Mesenchymal stem cell (in vitro differentiated cells and primary cell): ENCODE measurements around the gene DNTT.

ENCODE experiments used
- DNase-seq: peaks from one replicate; pipeline ENCODE4 v3.0.0-alpha.2; 2013
- H2AFZ ChIP-seq: one replicate; pipeline ENCODE4 v1.6.1; 2013; ENCODE audit warnings: low read depth, mild to moderate bottlenecking, control low read depth, inconsistent platforms, low read length, moderate library complexity
- H2AK5ac ChIP-seq: 2 replicates; pipeline ENCODE4 v1.6.1; 2013; ENCODE audit warnings: low read length, moderate library complexity, mild to moderate bottlenecking, inconsistent platforms; ENCODE audit not compliant: severe bottlenecking
- H2BK120ac ChIP-seq: one replicate; pipeline ENCODE4 v1.6.1; 2013; ENCODE audit warnings: low read depth, mild to moderate bottlenecking, inconsistent platforms, low read length, moderate library complexity
- H2BK12ac ChIP-seq, 2 experiments: one replicate each; pipeline ENCODE4 v1.6.1; 2013; ENCODE audit warnings: inconsistent platforms in 2 of 2, low read length in 2 of 2, mild to moderate bottlenecking in 2 of 2, moderate library complexity in 2 of 2, control low read depth in 1 of 2
- H2BK15ac ChIP-seq: one replicate; pipeline ENCODE4 v1.6.1; 2013; ENCODE audit warnings: mild to moderate bottlenecking, low read depth, inconsistent platforms; ENCODE audit not compliant: poor library complexity, severe bottlenecking
- H2BK5ac ChIP-seq: 2 replicates; pipeline ENCODE4 v1.6.1; 2013; ENCODE audit warnings: low read depth, mild to moderate bottlenecking, low read length, control low read depth, inconsistent platforms; ENCODE audit not compliant: poor library complexity, severe bottlenecking
- H3K14ac ChIP-seq, 2 experiments: one replicate each; pipeline ENCODE4 v1.6.1; 2013; ENCODE audit warnings: inconsistent platforms in 2 of 2, low read length in 2 of 2, control low read depth in 1 of 2, mild to moderate bottlenecking in 1 of 2, moderate library complexity in 1 of 2
- H3K18ac ChIP-seq, 2 experiments: one replicate each; pipeline ENCODE4 v1.6.1; 2013; ENCODE audit warnings: inconsistent platforms in 2 of 2, low read length in 2 of 2, control low read depth in 1 of 2, low read depth in 1 of 2, mild to moderate bottlenecking in 1 of 2
- H3K23ac ChIP-seq, 2 experiments: one replicate each; pipeline ENCODE4 v1.6.1; 2013; ENCODE audit warnings: inconsistent platforms in 2 of 2, low read length in 2 of 2, mild to moderate bottlenecking in 2 of 2, moderate library complexity in 2 of 2, control low read depth in 1 of 2
- H3K27ac ChIP-seq: 2 replicates; pipeline ENCODE4 v1.5.1; 2013; ENCODE audit warnings: mild to moderate bottlenecking, moderate library complexity, low read length, control low read depth, inconsistent platforms; ENCODE audit not compliant: poor library complexity, severe bottlenecking
- H3K27me3 ChIP-seq, 2 experiments: 2 replicates each; pipeline versions ENCODE4 v1.6.1 to v1.7.0; 2013; ENCODE audit warnings: low read length in 2 of 2, mild to moderate bottlenecking in 2 of 2, moderate library complexity in 2 of 2, control low read depth in 1 of 2, inconsistent platforms in 1 of 2; ENCODE audit not compliant: control insufficient read depth in 1 of 2, insufficient read depth in 1 of 2
- H3K36me3 ChIP-seq, 2 experiments: 2 replicates each; pipeline versions ENCODE4 v1.6.1 to v1.7.0; 2013; ENCODE audit warnings: low read length in 2 of 2, control low read depth in 1 of 2, inconsistent platforms in 1 of 2, low read depth in 1 of 2, mild to moderate bottlenecking in 1 of 2; ENCODE audit not compliant: insufficient read depth in 2 of 2, control insufficient read depth in 1 of 2
- H3K4ac ChIP-seq, 2 experiments: one replicate each; pipeline ENCODE4 v1.6.1; 2013; ENCODE audit warnings: inconsistent platforms in 2 of 2, low read length in 2 of 2, mild to moderate bottlenecking in 2 of 2, moderate library complexity in 2 of 2, control low read depth in 1 of 2, low read depth in 1 of 2
- H3K4me1 ChIP-seq: 2 replicates; pipeline ENCODE4 v1.6.1; 2013; ENCODE audit warnings: low read depth, low read length, control low read depth; ENCODE audit not compliant: control insufficient read depth, insufficient read depth
- H3K4me2 ChIP-seq: 2 replicates; pipeline ENCODE4 v1.6.1; 2013; ENCODE audit warnings: low read length, mild to moderate bottlenecking, inconsistent platforms; ENCODE audit not compliant: poor library complexity, severe bottlenecking
- H3K4me3 ChIP-seq, 2 experiments: 2 replicates each; pipeline versions ENCODE4 v1.5.1 to v1.7.0; 2013; ENCODE audit warnings: low read length in 2 of 2, mild to moderate bottlenecking in 2 of 2, control low read depth in 1 of 2, low read depth in 1 of 2; ENCODE audit not compliant: insufficient read depth in 1 of 2
- H3K79me1 ChIP-seq: replicated peaks from 2 replicates; pipeline ENCODE4 v1.6.1; 2013; ENCODE audit warnings: mild to moderate bottlenecking, control low read depth, low read length, inconsistent platforms; ENCODE audit not compliant: poor library complexity, severe bottlenecking
- H3K9ac ChIP-seq: 2 replicates; pipeline ENCODE4 v1.7.0; 2013; ENCODE audit warnings: mild to moderate bottlenecking, low read length, moderate library complexity
- H3K9me3 ChIP-seq: 2 replicates; pipeline ENCODE4 v1.7.0; 2013; ENCODE audit warnings: mild to moderate bottlenecking, low read length; ENCODE audit not compliant: control insufficient read depth
- H4K8ac ChIP-seq: one replicate; pipeline ENCODE4 v1.6.1; 2013; ENCODE audit warnings: inconsistent platforms, mild to moderate bottlenecking, low read length, moderate library complexity
- H4K91ac ChIP-seq: one replicate; pipeline ENCODE4 v1.6.1; 2013; ENCODE audit warnings: mild to moderate bottlenecking, low read length, inconsistent platforms
- WGBS: methylation state at CpG from one replicate; pipeline ENCODE4 v1.1.7; 2013; ENCODE audit warnings: mixed read lengths; 5-methylcytosine and 5-hydroxymethylcytosine counted together

Gene DNTT

DNA sequence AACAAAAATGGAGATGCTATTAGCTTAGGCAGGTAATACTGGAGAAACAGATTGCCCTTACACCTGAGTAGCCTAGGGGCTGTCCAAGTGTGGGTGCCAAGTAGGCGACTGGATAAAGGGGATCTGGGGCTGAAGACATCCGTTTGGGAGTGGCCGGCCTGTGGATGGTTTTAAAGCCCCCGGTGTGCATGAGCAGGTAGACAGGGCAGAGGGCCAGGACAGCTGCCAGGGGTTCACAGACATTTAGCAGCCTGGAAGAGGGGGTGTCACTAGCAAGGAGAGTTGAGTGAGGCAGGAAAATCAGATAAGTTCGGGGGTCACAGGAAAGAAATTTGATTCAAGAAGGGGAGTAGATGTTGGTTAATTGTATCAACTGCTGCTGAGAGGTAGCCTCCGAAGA lies 56.1 kb downstream of the DNTT start:
- no peak overlapping the region for H2BK12ac ChIP-seq
- H3K14ac ChIP-seq: no peak overlapping the region
- H3K27me3 ChIP-seq: peaks cover 19 to 51% of the 10 kb centered on the region in 2 experiments
- no peak overlapping the region for H2AFZ ChIP-seq
- H3K4me3 ChIP-seq: no peak overlapping the region
- H3K9me3 ChIP-seq: no peaks in the 10 kb centered on the region
- no peak overlapping the region for H2BK5ac ChIP-seq
- H4K8ac ChIP-seq: no peak overlapping the region
- no peak overlapping the region for H3K23ac ChIP-seq
- H3K9ac ChIP-seq: no peak overlapping the region
- no peak overlapping the region for H3K4ac ChIP-seq
- no peaks in the 10 kb centered on the region for H3K79me1 ChIP-seq
- H2BK15ac ChIP-seq: no peak overlapping the region
- H2BK120ac ChIP-seq: no peak overlapping the region
- no peak overlapping the region for H3K27ac ChIP-seq
- H3K4me1 ChIP-seq: no peaks in the 10 kb centered on the region
- DNase-seq: no peak
- H4K91ac ChIP-seq: no peak overlapping the region
- H3K36me3 ChIP-seq: no peaks in the 10 kb centered on the region
- no peak overlapping the region for H3K18ac ChIP-seq
- 90% methylated on average over 6 of the region's 6 CpGs for WGBS
- H3K4me2 ChIP-seq: no peak overlapping the region
- H2AK5ac ChIP-seq: no peak overlapping the region

- Histone ChIP-seq H4K91ac (no peak overlapping the region), H3K4me2 (no peak overlapping the region), H3K4ac (no peak overlapping the region), H3K79me1 (no peaks in the 10 kb centered on the region), H2BK5ac (no peak overlapping the region), H3K4me1 (no peaks in the 10 kb centered on the region), H3K27ac (no peak overlapping the region), H4K8ac (no peak overlapping the region), H3K18ac (no peak overlapping the region), H2AK5ac (no peak overlapping the region), H3K27me3 (peaks cover 17 to 49% of the 10 kb centered on the region in 2 experiments), H3K9me3 (no peaks in the 10 kb centered on the region), H3K23ac (no peak overlapping the region), H3K9ac (no peak overlapping the region), H2BK15ac (no peak overlapping the region), H3K4me3 (no peak overlapping the region), H2BK12ac (no peak overlapping the region), H2AFZ (no peak overlapping the region), H2BK120ac (no peak overlapping the region), H3K14ac (no peak overlapping the region), H3K36me3 (no peaks in the 10 kb centered on the region)
- 78% methylated on average over 3 of the region's 3 CpGs for WGBS
- no peak for DNase-seq
These were observed 56.5 kb downstream of the DNTT start for GRCh38 chr10:96360766-96361165.

GRCh38 chr10:96365571-96365970 lies 61.3 kb downstream of the DNTT start:
- H4K8ac ChIP-seq: no peak overlapping the region
- no peak overlapping the region for H3K4me3 ChIP-seq
- no peak overlapping the region for H2BK15ac ChIP-seq
- no peaks in the 10 kb centered on the region for H3K79me1 ChIP-seq
- no peak overlapping the region for H3K18ac ChIP-seq
- no peak overlapping the region for H3K14ac ChIP-seq
- DNase-seq: no peak
- 88% methylated on average over 2 of the region's 3 CpGs for WGBS
- H4K91ac ChIP-seq: no peak overlapping the region
- peaks cover 0 to 15% of the 10 kb centered on the region in 2 experiments for H3K27me3 ChIP-seq
- peaks cover 0 to 7% of the 10 kb centered on the region in 2 experiments for H3K36me3 ChIP-seq
- H3K4ac ChIP-seq: no peak overlapping the region
- H3K23ac ChIP-seq: no peak overlapping the region
- no peaks in the 10 kb centered on the region for H3K9me3 ChIP-seq
- no peak overlapping the region for H2BK12ac ChIP-seq
- no peak overlapping the region for H2BK5ac ChIP-seq
- no peak overlapping the region for H2BK120ac ChIP-seq
- H3K9ac ChIP-seq: no peak overlapping the region
- no peak overlapping the region for H2AK5ac ChIP-seq
- no peak overlapping the region for H3K4me2 ChIP-seq
- H3K4me1 ChIP-seq: peaks cover 8% of the 10 kb centered on the region
- no peak overlapping the region for H2AFZ ChIP-seq
- no peak overlapping the region for H3K27ac ChIP-seq

GRCh38 chr10:96366508-96366907 lies 62.3 kb downstream of the DNTT start:
- Histone ChIP-seq H2BK12ac (no peak overlapping the region), H2BK15ac (no peak overlapping the region), H3K4ac (no peak overlapping the region), H3K36me3 (peaks cover 0 to 10% of the 10 kb centered on the region in 2 experiments), H3K27me3 (peaks cover 0 to 15% of the 10 kb centered on the region in 2 experiments), H3K9me3 (no peaks in the 10 kb centered on the region), H3K27ac (no peak overlapping the region), H3K4me1 (peaks cover 8% of the 10 kb centered on the region), H3K23ac (no peak overlapping the region), H2AK5ac (no peak overlapping the region), H3K4me2 (no peak overlapping the region), H3K9ac (no peak overlapping the region), H2BK5ac (no peak overlapping the region), H4K91ac (no peak overlapping the region), H2BK120ac (no peak overlapping the region), H4K8ac (no peak overlapping the region), H3K18ac (no peak overlapping the region), H3K79me1 (no peaks in the 10 kb centered on the region), H3K4me3 (no peak overlapping the region), H3K14ac (no peak overlapping the region), H2AFZ (no peak overlapping the region)
- peak; percentile 15 for DNase-seq
- 5% methylated on average over 3 of the region's 3 CpGs for WGBS
